ENCODE results near the gene RNF13. TPM values are rescaled to one million over a fixed set of nuclear protein-coding genes. Genes with fewer than 3 reads are reported as not detected.

The RNF13 gene
- total and polyA plus RNA-seq, 2 donors (not counting 1 experiment from before 2014, with no cell fraction given) = 38.0 to 86.5 TPM

DNA sequence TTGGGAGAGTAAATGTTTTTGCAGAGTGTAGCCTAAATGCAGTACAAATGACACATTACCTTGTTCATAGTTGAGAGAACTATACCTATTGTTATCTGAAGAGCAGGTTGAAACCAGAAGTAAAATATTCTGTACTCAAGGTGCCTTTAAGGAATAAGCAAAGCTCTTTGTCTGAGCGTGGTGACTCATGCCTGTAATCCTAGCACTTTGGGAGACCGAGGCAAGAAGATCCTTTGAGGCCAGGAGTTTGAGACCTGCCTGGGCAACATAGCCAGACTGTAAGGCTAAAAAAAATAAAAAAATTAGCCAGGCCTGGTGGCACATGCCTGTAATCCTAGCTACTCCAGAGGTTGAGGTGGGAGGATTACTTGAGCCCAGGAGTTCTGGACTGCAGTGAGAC, 2.2 kb upstream of the RNF13 start:
- H3K27me3 Mint-ChIP-seq = peaks cover 7% of the 10 kb centered on the region
- no peak overlapping the region for H3K4me2 ChIP-seq (replicated peaks; ENCODE audit: low read depth, low read length, poor library complexity, severe bottlenecking)
- TF ChIP-seq, protein P1, sequence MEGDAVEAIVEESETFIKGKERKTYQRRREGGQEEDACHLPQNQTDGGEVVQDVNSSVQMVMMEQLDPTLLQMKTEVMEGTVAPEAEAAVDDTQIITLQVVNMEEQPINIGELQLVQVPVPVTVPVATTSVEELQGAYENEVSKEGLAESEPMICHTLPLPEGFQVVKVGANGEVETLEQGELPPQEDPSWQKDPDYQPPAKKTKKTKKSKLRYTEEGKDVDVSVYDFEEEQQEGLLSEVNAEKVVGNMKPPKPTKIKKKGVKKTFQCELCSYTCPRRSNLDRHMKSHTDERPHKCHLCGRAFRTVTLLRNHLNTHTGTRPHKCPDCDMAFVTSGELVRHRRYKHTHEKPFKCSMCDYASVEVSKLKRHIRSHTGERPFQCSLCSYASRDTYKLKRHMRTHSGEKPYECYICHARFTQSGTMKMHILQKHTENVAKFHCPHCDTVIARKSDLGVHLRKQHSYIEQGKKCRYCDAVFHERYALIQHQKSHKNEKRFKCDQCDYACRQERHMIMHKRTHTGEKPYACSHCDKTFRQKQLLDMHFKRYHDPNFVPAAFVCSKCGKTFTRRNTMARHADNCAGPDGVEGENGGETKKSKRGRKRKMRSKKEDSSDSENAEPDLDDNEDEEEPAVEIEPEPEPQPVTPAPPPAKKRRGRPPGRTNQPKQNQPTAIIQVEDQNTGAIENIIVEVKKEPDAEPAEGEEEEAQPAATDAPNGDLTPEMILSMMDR (IDR thresholded peaks at IDR 0.05) = no peak
- no peak for TF ChIP-seq EZH2 (IDR thresholded peaks at IDR 0.05; ENCODE audit: borderline replicate concordance, insufficient read depth, low read depth, low read length, poor library complexity, severe bottlenecking)
- POLR2A ChIA-PET = no interaction called here
- peaks cover 23 to 33% of the 10 kb centered on the region in 2 donors for H3K4me1 ChIP-seq (ENCODE audit: control insufficient read depth in 2 of 2, insufficient read depth in 2 of 2, low read length in 2 of 2)
- no peak overlapping the region for H3K4me3 ChIP-seq (ENCODE audit: control extremely low read depth in 1 of 5, extremely low read depth in 1 of 5, insufficient read depth in 1 of 5, low read depth in 2 of 5, low read length in 4 of 5)
- H3K9ac ChIP-seq (ENCODE audit: low read length) = no peak overlapping the region
- H3K79me2 ChIP-seq (ENCODE audit: control insufficient read depth, insufficient read depth, low read length) = peaks cover 28% of the 10 kb centered on the region
- CTCF ChIA-PET = interaction anchor here (0.7 to 1.9 kb wide), 4 partner anchors 45 to 733 kb away, joined by 3 to 11 read pairs (median 4); partner anchors contain the start of gene COMMD2
- H3K27me3 ChIP-seq (replicated peaks in 1 of 4; ENCODE audit: control extremely low read depth in 1 of 4, control insufficient read depth in 3 of 4, insufficient read depth in 4 of 4, low read length in 3 of 4) = peaks cover 0 to 3% (median 0%) of the 10 kb centered on the region in 4 experiments
- no peak overlapping the region for H3K27ac ChIP-seq (ENCODE audit: low read length in 2 of 2)
- no peaks in the 10 kb centered on the region for H3K36me3 ChIP-seq (replicated peaks in 1 of 2; ENCODE audit: control extremely low read depth in 1 of 2, control insufficient read depth in 1 of 2, extremely low read depth in 1 of 2, insufficient read depth in 2 of 2, low read length in 1 of 2)
- ATAC-seq (ENCODE audit: low read depth) (no peak), DNase-seq (no peak)
- no peak overlapping the region for H3K27ac Mint-ChIP-seq
- H2AFZ ChIP-seq (ENCODE audit: insufficient read depth, low read depth, low read length, poor library complexity, severe bottlenecking) = no peak overlapping the region
- H3K4me1 Mint-ChIP-seq = peaks cover 42% of the 10 kb centered on the region
- intact Hi-C loops (cut with micrococcal nuclease) = loop anchor here (5.0 to 10.0 kb wide), 3 partner anchors 724 to 816 kb away; partner anchors contain the start of genes EIF2A, GYG1, HLTF and SERP1
- WGBS (ENCODE audit: insufficient coverage) = 100% methylated on average over 2 of the region's 2 CpGs
- no peaks in the 10 kb centered on the region for H3K9me3 ChIP-seq (ENCODE audit: control extremely low read depth in 1 of 3, control insufficient read depth in 2 of 3, insufficient read depth in 1 of 3, low read length in 2 of 3)
- H3K4me3 Mint-ChIP-seq = no peak overlapping the region
- no peaks in the 10 kb centered on the region for H3K9me3 Mint-ChIP-seq (ENCODE audit: insufficient read depth)
- peaks cover 11% of the 10 kb centered on the region for H4K20me1 ChIP-seq (ENCODE audit: control insufficient read depth, insufficient read depth, low read length, poor library complexity, severe bottlenecking)

- no peak for TF ChIP-seq EZH2 (IDR thresholded peaks at IDR 0.05; ENCODE audit: borderline replicate concordance, insufficient read depth, low read depth, low read length, poor library complexity, severe bottlenecking)
- TF ChIP-seq, protein P1 (IDR thresholded peaks at IDR 0.05) = no peak
- no peak for ATAC-seq (ENCODE audit: low read depth)
- Histone ChIP-seq H3K4me1 (ENCODE audit: control insufficient read depth in 2 of 2, insufficient read depth in 2 of 2, low read length in 2 of 2) (peaks cover 35 to 43% of the 10 kb centered on the region in 2 donors), H3K4me2 (replicated peaks; ENCODE audit: low read depth, low read length, poor library complexity, severe bottlenecking) (peak overlapping the region; percentile 84), H3K36me3 (replicated peaks in 1 of 2; ENCODE audit: control extremely low read depth in 1 of 2, control insufficient read depth in 1 of 2, extremely low read depth in 1 of 2, insufficient read depth in 2 of 2, low read length in 1 of 2) (no peaks in the 10 kb centered on the region), H3K27ac (ENCODE audit: low read length in 2 of 2) (peak overlapping the region; percentile 94), H2AFZ (ENCODE audit: insufficient read depth, low read depth, low read length, poor library complexity, severe bottlenecking) (peak overlapping the region; percentile 97), H3K4me3 (ENCODE audit: control extremely low read depth in 1 of 5, extremely low read depth in 1 of 5, insufficient read depth in 1 of 5, low read depth in 2 of 5, low read length in 4 of 5) (peak overlapping the region; percentile 3 to 97 (median 91)), H3K9me3 (ENCODE audit: control extremely low read depth in 1 of 3, control insufficient read depth in 2 of 3, insufficient read depth in 1 of 3, low read length in 2 of 3) (no peaks in the 10 kb centered on the region), H4K20me1 (ENCODE audit: control insufficient read depth, insufficient read depth, low read length, poor library complexity, severe bottlenecking) (peaks cover 22% of the 10 kb centered on the region), H3K27me3 (replicated peaks in 1 of 4; ENCODE audit: control extremely low read depth in 1 of 4, control insufficient read depth in 3 of 4, insufficient read depth in 4 of 4, low read length in 3 of 4) (peaks cover 0 to 1% (median 0%) of the 10 kb centered on the region in 4 experiments), H3K9ac (ENCODE audit: low read length) (peak overlapping the region; percentile 85), H3K79me2 (ENCODE audit: control insufficient read depth, insufficient read depth, low read length) (peaks cover 42% of the 10 kb centered on the region)
- 41% methylated on average over 13 of the region's 13 CpGs for WGBS (ENCODE audit: insufficient coverage)
- CTCF ChIA-PET = interaction anchor here (1.9 kb wide), 1 partner anchor 46 kb away, joined by 11 read pairs; no protein-coding TSS in a partner anchor
- Mint-ChIP-seq H3K27ac (peak overlapping the region; percentile 100), H3K4me1 (peaks cover 47% of the 10 kb centered on the region), H3K9me3 (ENCODE audit: insufficient read depth) (no peaks in the 10 kb centered on the region), H3K4me3 (peak overlapping the region; percentile 99), H3K27me3 (peaks cover 5% of the 10 kb centered on the region)
- intact Hi-C loops (cut with micrococcal nuclease) = loop anchor here (1.0 to 10.0 kb wide), 5 partner anchors 47 to 817 kb away; partner anchors contain the start of genes EIF2A, GYG1, HLTF and SERP1
- no peak for DNase-seq
- POLR2A ChIA-PET = no interaction called here
Measured at GRCh38 chr3:149812165-149812605, 830 bp upstream of the RNF13 start.
